GM10847 (cell line): ENCODE measurements around the gene NACC1.
A peak's percentile ranks its signal among the peaks of the same experiment; 100 is the strongest.

Source experiments
- POLR2A ChIP-seq: IDR thresholded peaks from 2 replicates; pipeline ENCODE4 v1.6.1; 2011; ENCODE audit not compliant: insufficient read length; ENCODE audit errors: extremely low read depth

NACC1 gene

DNA sequence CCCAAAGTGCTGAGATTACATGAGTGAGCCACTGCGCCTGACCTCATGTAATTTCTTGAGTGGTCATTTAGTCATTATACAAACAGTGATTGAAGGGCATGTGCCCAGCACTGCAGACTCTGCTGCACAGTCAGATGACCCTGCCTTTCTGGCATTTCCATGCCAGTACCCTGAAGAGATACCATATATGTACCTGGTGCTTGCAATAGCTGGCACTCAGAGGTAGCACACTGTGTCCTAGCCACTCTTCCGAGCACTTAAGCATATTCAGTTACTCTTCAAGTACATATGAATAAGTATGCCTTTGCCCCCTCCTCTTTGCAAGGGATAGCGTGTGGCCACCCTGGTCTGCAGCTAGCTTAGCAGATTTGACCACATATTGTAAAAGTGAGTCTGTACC, 16.6 kb downstream of the NACC1 start:
- no peak for TF ChIP-seq POLR2A

GRCh38 chr19:13135068-13136062, 17.3 kb downstream of the NACC1 start:
- no peak for TF ChIP-seq POLR2A

DNA sequence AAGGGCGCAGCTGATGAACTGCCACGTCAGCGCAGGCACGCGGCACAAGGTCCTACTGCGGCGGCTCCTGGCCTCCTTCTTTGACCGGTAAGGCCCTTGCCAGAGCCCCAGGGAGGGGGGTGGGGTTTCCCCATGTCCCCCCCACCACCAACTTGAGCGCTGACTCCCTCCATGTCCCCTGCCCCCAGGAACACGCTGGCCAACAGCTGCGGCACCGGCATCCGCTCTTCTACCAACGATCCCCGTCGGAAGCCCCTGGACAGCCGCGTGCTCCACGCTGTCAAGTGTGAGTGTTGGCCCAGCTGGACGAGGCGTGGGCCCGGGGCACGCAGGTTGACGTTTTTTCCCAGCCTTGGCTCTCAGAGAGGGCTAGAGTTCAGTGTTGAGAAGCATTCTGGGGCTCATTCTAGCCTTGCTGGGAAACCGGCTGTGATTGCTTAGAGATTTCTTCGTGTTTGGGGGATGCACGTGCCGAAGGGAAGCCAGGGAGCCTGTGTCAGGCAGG, 19.3 kb downstream of the NACC1 start:
- TF ChIP-seq POLR2A: no peak

- no peak for TF ChIP-seq POLR2A
Observed at GRCh38 chr19:13138171-13138915, 20.3 kb downstream of the NACC1 start.

- no peak for TF ChIP-seq POLR2A
Observed at GRCh38 chr19:13138916-13139198, 20.8 kb downstream of the NACC1 start.

GRCh38 chr19:13139633-13140311, 21.7 kb downstream of the NACC1 start:
- TF ChIP-seq POLR2A: no peak

DNA sequence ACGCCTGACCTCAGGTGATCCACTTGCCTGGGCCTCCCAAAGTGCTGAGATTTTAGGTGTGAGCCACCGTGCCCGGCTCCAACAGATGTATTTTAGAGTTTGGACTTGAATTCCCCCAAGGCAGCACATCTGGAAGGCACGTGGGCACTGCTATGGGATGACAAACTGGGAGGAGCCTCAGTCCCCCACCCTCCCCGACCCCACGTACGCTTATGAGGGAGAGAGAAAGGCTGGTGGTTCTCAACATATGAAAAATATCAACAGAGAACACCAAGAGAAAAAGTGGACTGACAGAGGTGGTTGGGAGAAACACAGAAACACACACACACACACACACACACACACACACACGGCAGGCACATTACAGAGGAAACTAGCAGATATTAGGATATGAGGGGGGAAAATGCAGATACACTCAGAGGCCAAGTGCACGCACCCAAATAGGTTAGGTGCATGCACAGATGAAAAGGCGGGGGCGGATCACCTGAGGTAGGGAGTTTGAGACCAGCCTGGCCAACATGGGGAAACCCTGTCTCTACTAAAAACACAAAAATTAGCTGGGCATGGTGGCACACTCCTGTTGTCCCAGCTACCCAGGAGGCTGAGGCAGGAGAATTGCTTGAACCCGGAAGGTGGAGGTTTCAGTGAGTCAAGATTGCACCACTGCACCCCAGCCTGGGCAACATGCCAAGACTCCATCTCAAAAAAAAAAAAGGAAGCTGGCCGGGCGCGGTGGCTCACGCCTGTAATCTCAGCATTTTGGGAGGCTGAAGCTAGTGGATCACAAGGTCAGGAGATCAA, 28.9 kb downstream of the NACC1 start:
- TF ChIP-seq POLR2A: no peak

GRCh38 chr19:13149628-13150186, 31.6 kb downstream of the NACC1 start:
- no peak for TF ChIP-seq POLR2A

GRCh38 chr19:13150187-13150930, 32.3 kb downstream of the NACC1 start, which contains the start of the genes IER2 and STX10:
Gene IER2, plus strand, starts transcription at chr19:13150411. Its CDS starts 2,776 bp downstream, at chr19:13153187.
Gene STX10, minus strand, starts transcription at chr19:13150375. Its CDS starts 202 bp downstream, at chr19:13150173.
- TF ChIP-seq POLR2A: no peak

DNA sequence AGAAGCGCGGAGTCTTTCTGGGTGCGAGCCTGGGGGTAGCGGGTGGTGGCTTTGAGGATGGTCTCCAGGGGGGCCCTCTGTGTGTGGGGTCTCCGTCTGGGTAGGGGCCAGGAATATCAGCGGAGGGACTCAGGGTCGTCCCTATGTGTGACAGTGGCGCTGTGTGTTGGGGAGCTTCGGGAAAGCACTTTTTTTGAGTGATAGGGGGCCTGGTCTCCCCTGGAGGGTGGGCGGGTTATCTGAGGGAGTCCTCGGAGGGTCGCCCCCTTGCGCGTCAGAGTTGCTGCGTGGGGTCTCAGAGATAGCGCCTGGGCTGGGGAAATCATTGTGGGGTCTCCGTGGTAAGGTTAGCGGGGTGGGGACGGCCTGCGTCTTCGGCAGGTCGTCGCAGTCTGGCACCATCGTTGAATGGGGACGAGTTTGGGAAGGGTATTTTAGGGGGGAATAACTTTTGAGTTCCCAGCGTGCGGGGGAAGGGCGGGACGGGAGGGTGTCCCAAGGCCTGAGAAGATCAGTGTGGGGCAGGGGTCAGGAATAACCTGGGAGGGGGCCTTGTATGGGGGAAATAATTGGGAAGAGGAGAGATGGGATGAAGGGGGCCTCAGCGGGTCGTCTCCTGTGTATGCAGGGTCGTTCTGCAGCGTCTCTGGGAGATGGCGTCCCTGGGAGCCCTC, 33.0 kb downstream of the NACC1 start:
- TF ChIP-seq POLR2A: no peak

DNA sequence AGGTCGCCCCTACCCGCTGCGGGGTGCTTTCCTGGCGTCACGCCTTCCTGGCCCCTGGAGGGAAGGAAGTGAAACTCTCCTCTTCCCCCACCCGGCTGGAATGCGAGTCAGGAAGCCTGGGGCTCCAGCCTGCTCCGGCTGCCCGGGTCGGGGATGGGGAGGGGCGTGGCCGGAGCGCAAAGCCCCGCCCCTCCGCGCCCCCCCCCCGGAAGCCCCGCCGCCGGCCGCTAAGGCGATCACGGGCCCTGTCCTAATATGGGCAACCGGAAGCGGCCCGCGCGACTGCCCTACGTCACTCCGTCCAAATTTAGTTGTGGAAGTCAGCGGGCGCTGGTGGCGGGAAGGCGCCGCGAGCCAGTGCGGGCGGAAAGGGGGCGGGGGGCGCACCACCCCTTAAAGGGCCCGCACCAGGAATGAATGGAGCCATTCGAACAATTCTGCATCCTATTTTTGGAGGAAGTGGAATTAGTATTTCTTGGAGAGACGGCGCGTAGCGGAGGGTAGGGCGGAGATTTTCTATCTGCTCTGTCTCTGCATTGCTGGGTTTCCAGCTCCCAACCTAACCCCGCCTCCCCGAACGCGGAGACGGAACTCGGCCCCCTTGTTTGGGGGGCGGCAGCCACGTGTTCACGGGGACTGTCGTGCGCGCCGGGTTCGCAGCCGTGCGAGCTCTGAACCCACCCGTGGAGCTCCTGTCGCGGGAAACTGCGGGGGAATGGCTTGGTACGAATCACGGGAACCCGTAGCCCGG, 33.7 kb downstream of the NACC1 start:
- TF ChIP-seq POLR2A: peak; percentile 41

DNA sequence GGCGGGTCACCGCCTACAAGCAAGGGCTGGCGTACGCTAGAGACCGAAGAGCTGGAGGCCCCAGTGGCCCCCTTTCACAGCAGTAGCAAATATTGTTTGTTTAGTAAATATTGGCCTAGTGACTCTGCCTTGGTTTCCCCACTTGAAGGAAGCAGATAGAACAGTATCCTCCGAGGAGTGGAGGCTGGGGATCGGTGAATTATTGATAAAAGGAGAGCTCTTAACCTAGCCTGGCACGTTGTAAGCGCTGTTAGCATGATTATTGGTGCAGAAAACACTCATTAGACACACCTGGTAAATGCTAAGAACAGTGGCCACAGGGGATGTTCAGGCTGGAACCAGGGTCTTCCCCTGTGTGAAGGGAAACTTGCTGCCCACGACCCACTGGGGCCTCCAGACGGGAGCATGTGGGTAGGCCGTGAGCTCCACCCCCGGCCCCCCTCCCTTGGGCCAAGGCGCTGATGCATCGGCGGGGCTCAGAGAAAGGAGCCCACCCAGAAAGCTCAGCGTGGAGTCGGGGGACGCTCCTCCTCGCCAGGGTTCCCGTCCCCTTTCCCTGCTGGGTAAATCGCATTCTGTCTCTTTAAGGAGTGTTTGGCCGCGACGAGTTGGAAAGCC, 34.4 kb downstream of the NACC1 start:
- no peak for TF ChIP-seq POLR2A

DNA sequence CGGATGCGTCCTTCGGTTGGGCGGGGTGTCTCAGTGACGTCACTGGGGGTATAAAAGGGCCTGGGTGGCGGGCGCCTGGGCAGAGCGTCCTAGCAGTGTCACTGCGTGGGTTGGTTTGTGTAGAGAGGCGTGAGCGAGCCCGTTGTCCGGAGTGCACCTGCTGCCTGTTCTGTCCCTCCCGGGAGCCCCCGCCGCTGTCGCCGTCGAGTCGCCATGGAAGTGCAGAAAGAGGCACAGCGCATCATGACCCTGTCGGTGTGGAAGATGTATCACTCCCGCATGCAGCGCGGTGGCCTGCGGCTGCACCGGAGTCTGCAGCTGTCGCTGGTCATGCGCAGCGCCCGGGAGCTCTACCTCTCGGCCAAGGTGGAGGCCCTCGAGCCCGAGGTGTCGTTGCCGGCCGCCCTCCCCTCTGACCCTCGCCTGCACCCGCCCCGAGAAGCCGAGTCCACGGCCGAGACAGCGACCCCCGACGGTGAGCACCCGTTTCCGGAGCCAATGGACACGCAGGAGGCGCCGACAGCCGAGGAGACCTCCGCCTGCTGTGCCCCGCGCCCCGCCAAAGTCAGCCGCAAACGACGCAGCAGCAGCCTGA, 35.0 kb downstream of the NACC1 start:
- peak; percentile 100 for TF ChIP-seq POLR2A
